ENCODE measurements around the gene CCDC40. TPM values are rescaled to one million over a fixed set of nuclear protein-coding genes. Genes with fewer than 3 reads are reported as not detected.
A peak's percentile ranks its signal among the peaks of the same experiment; 100 is the strongest.
"Not testable (repeated sequence)": the region's sequence is repeated elsewhere in the genome, so short reads cannot be mapped to it uniquely, and the experiment has no call there.

The CCDC40 gene
- total RNA-seq, 3 donors from 2014 or later = 7.4 to 11.8 (median 11.6) TPM

GRCh38 chr17:80083136-80083661, 46.8 kb downstream of the CCDC40 start:
- no peaks in the 10 kb centered on the region for H3K36me3 ChIP-seq
- H3K27me3 ChIP-seq = no peaks in the 10 kb centered on the region
- DNase-seq (ENCODE audit: low spot score in 2 of 2) = no peak
- H3K9me3 ChIP-seq = no peaks in the 10 kb centered on the region
- intact Hi-C loops (cut with DNase I; ENCODE audit: low total_unique reads) = no loop called here
- H3K4me1 ChIP-seq = peaks cover 0 to 7% of the 10 kb centered on the region in 2 donors
- TF ChIP-seq POLR2AphosphoS5 (IDR thresholded peaks at IDR 0.05) (no peak), POLR2A (IDR thresholded peaks at IDR 0.05) (no peak), CTCF (IDR thresholded peaks at IDR 0.05) (no peak)
- peak overlapping the region in 1 of 3 donors; percentile 44 for H3K4me3 ChIP-seq
- no peak overlapping the region for H3K27ac ChIP-seq

GRCh38 chr17:80084773-80085172, 48.3 kb downstream of the CCDC40 start:
- DNase-seq (ENCODE audit: low spot score in 2 of 2) = no peak
- no peaks in the 10 kb centered on the region for H3K27me3 ChIP-seq
- H3K9me3 ChIP-seq = no peaks in the 10 kb centered on the region
- no peak overlapping the region for H3K4me3 ChIP-seq
- no peak overlapping the region for H3K27ac ChIP-seq
- TF ChIP-seq POLR2A (IDR thresholded peaks at IDR 0.05) = no peak
- H3K36me3 ChIP-seq = no peaks in the 10 kb centered on the region
- intact Hi-C loops (cut with DNase I; ENCODE audit: low total_unique reads) = no loop called here
- H3K4me1 ChIP-seq = peaks cover 0 to 7% of the 10 kb centered on the region in 2 donors

- DNase-seq (ENCODE audit: low spot score in 2 of 2) = no peak
- Histone ChIP-seq H3K4me3 (no peak overlapping the region), H3K27me3 (no peaks in the 10 kb centered on the region), H3K4me1 (peaks cover 0 to 7% of the 10 kb centered on the region in 2 donors), H3K9me3 (no peaks in the 10 kb centered on the region), H3K36me3 (no peaks in the 10 kb centered on the region), H3K27ac (no peak overlapping the region)
- intact Hi-C loops (cut with DNase I; ENCODE audit: low total_unique reads) = no loop called here
- TF ChIP-seq POLR2AphosphoS5 (IDR thresholded peaks at IDR 0.05) (no peak), POLR2A (IDR thresholded peaks at IDR 0.05) (no peak), CTCF (IDR thresholded peaks at IDR 0.05) (no peak)
These were observed 49.6 kb downstream of the CCDC40 start for GRCh38 chr17:80086081-80086480.

GRCh38 chr17:80086616-80087015, 50.2 kb downstream of the CCDC40 start:
- peaks cover 0 to 7% of the 10 kb centered on the region in 2 donors for H3K4me1 ChIP-seq
- H3K9me3 ChIP-seq = no peaks in the 10 kb centered on the region
- DNase-seq (ENCODE audit: low spot score in 2 of 2) = no peak
- H3K27me3 ChIP-seq = no peaks in the 10 kb centered on the region
- H3K27ac ChIP-seq = no peak overlapping the region
- H3K36me3 ChIP-seq = no peaks in the 10 kb centered on the region
- TF ChIP-seq POLR2A (IDR thresholded peaks at IDR 0.05) (no peak), POLR2AphosphoS5 (IDR thresholded peaks at IDR 0.05) (no peak)
- intact Hi-C loops (cut with DNase I; ENCODE audit: low total_unique reads) = no loop called here
- H3K4me3 ChIP-seq = no peak overlapping the region

GRCh38 chr17:80087346-80088265, 51.2 kb downstream of the CCDC40 start:
- DNase-seq (ENCODE audit: low spot score in 2 of 2) = no peak
- Histone ChIP-seq H3K9me3 (no peaks in the 10 kb centered on the region), H3K36me3 (no peaks in the 10 kb centered on the region), H3K4me3 (no peak overlapping the region), H3K4me1 (peaks cover 0 to 4% of the 10 kb centered on the region in 2 donors), H3K27ac (no peak overlapping the region), H3K27me3 (no peaks in the 10 kb centered on the region)
- intact Hi-C loops (cut with DNase I; ENCODE audit: low total_unique reads) = no loop called here
- no peak for TF ChIP-seq CTCF (IDR thresholded peaks at IDR 0.05)
- no peak for TF ChIP-seq POLR2A (IDR thresholded peaks at IDR 0.05)
- no peak for TF ChIP-seq POLR2AphosphoS5 (IDR thresholded peaks at IDR 0.05)

- TF ChIP-seq CTCF (IDR thresholded peaks at IDR 0.05) (no peak), POLR2A (IDR thresholded peaks at IDR 0.05) (no peak), POLR2AphosphoS5 (IDR thresholded peaks at IDR 0.05) (no peak)
- H3K36me3 ChIP-seq = no peaks in the 10 kb centered on the region
- H3K27me3 ChIP-seq = no peaks in the 10 kb centered on the region
- no peak overlapping the region for H3K4me3 ChIP-seq
- no peaks in the 10 kb centered on the region for H3K9me3 ChIP-seq
- DNase-seq (ENCODE audit: low spot score in 2 of 2) = no peak
- no peaks in the 10 kb centered on the region for H3K4me1 ChIP-seq
- intact Hi-C loops (cut with DNase I; ENCODE audit: low total_unique reads) = no loop called here
- no peak overlapping the region for H3K27ac ChIP-seq
These were observed 53.3 kb downstream of the CCDC40 start for GRCh38 chr17:80089762-80090161.

- H3K27ac ChIP-seq; H3K9me3 ChIP-seq; DNase-seq (ENCODE audit: low spot score in 2 of 2); intact Hi-C loops (cut with DNase I; ENCODE audit: low total_unique reads); H3K36me3 ChIP-seq; H3K4me1 ChIP-seq; H3K27me3 ChIP-seq; H3K4me3 ChIP-seq: not testable (repeated sequence)
These were observed 53.7 kb downstream of the CCDC40 start for GRCh38 chr17:80090164-80090563.
